GM19452 (cell line): ENCODE measurements around the gene MYO9B.
"Not testable (repeated sequence)": the region's sequence is repeated elsewhere in the genome, so short reads cannot be mapped to it uniquely, and the experiment has no call there.

Source experiments
- ATAC-seq: cut with Tn5 transposase; IDR thresholded peaks from one replicate; pipeline ENCODE4 v1.9.1; 2021; ENCODE audit not compliant: unreplicated experiment

MYO9B gene

GRCh38 chr19:17090583-17090982 lies 15.0 kb downstream of the MYO9B start:
- no peak for ATAC-seq

- no peak for ATAC-seq
Measured at GRCh38 chr19:17091758-17092333, 16.3 kb downstream of the MYO9B start.

- ATAC-seq = no peak
Measured at GRCh38 chr19:17092696-17093095, 17.1 kb downstream of the MYO9B start.

GRCh38 chr19:17094694-17095093 lies 19.1 kb downstream of the MYO9B start:
- ATAC-seq = not testable (repeated sequence)

GRCh38 chr19:17095141-17095919 lies 19.8 kb downstream of the MYO9B start:
- ATAC-seq = no peak

GRCh38 chr19:17097593-17098126 lies 22.1 kb downstream of the MYO9B start:
- ATAC-seq = no peak

GRCh38 chr19:17098326-17098725 lies 22.7 kb downstream of the MYO9B start:
- ATAC-seq = no peak

- ATAC-seq = no peak
Measured at GRCh38 chr19:17101686-17102628, 26.4 kb downstream of the MYO9B start.

GRCh38 chr19:17103177-17103576 lies 27.6 kb downstream of the MYO9B start:
- no peak for ATAC-seq

- no peak for ATAC-seq
Measured at GRCh38 chr19:17104679-17105078, 29.1 kb downstream of the MYO9B start.

GRCh38 chr19:17105556-17105955 lies 30.0 kb downstream of the MYO9B start:
- no peak for ATAC-seq

- ATAC-seq = not testable (repeated sequence)
Measured at GRCh38 chr19:17106964-17107363, 31.4 kb downstream of the MYO9B start.

GRCh38 chr19:17107546-17108452 lies 32.2 kb downstream of the MYO9B start:
- ATAC-seq = no peak

GRCh38 chr19:17108453-17108784 lies 32.8 kb downstream of the MYO9B start:
- ATAC-seq = no peak

- ATAC-seq = no peak
Measured at GRCh38 chr19:17109300-17109699, 33.7 kb downstream of the MYO9B start.

GRCh38 chr19:17109962-17110598 lies 34.5 kb downstream of the MYO9B start:
- ATAC-seq = peak; percentile 41

- ATAC-seq = no peak
Measured at GRCh38 chr19:17110599-17110966, 35.0 kb downstream of the MYO9B start.

- ATAC-seq = no peak
Measured at GRCh38 chr19:17111766-17112165, 36.2 kb downstream of the MYO9B start.

GRCh38 chr19:17112271-17112670 lies 36.7 kb downstream of the MYO9B start:
- no peak for ATAC-seq

- no peak for ATAC-seq
Measured at GRCh38 chr19:17112700-17113099, 37.1 kb downstream of the MYO9B start.
